ENCODE results near the gene OR4N2. TPM values are rescaled to one million over a fixed set of nuclear protein-coding genes. Genes with fewer than 3 reads are reported as not detected.

OR4N2 gene
- total RNA-seq, 2 donors from 2014 or later = not detected

DNA sequence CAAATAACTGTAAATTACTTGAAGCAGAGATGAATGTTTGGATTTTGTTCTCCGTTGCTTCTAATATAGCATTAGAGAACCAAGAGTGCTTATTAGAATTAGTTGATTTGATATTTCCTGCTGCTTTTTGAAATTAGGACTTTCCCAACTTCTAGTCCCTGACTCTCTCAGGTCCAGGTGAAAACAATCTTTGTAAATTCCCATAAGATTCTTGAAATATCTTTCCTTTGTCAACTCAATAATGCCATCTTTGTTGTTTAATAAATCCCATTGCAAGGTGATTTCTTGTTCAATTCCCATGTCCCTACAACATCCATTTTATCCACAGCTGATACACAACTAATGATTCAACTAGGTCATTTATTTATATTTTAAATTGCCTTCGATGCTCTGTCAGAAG is 71.3 kb downstream of the OR4N2 start, which contains the start of gene OR4K2:
OR4K2 (plus strand) TSS at position 301 of the 400 bp plus-strand sequence. CDS start 1,126 bp downstream, outside the sequence.
- H3K4me1 Mint-ChIP-seq = peaks cover 4% of the 10 kb centered on the region
- no peak for DNase-seq
- no peaks in the 10 kb centered on the region for H3K9me3 ChIP-seq (ENCODE audit: control insufficient read depth, low read length, poor library complexity, severe bottlenecking)
- H3K36me3 Mint-ChIP-seq (ENCODE audit: low read depth) = no peaks in the 10 kb centered on the region
- no peak within 1 kb of the TSS for H3K4me3 Mint-ChIP-seq
- no peaks in the 10 kb centered on the region for H3K27me3 Mint-ChIP-seq
- H3K27ac Mint-ChIP-seq = no peak within 1 kb of the TSS
- ATAC-seq = no peak

DNA sequence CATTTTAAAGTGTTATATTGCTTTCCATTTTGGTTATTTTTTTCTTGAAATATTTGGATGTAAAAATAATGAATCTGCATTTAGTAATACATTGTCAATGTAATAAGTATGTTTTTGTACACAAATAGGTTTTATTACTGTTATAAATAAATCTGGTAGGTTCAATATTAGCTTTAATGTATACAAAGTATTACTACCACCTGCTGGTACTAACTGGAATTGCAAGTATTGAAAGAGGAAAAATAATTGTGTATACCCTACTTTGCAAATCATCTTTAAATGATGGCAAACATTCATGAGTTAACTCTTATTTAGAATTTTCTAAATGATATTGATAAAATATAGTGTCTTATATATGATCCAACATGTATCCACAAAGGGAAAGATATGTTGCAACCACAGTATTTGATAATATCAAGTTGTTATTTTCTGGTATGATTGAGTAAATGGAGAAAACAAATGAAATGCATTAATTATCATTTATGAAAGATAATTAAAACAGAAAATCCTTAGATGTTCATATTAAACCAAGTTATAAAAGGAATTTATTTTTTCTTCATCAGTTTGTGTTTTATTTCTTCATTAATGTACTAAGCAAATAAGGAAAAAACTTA is 74.6 kb downstream of the OR4N2 start:
- Mint-ChIP-seq H3K27ac (no peak overlapping the region), H3K27me3 (no peaks in the 10 kb centered on the region), H3K4me1 (peaks cover 6% of the 10 kb centered on the region), H3K36me3 (ENCODE audit: low read depth) (no peaks in the 10 kb centered on the region), H3K4me3 (no peak overlapping the region)
- DNase-seq = no peak
- no peaks in the 10 kb centered on the region for H3K9me3 ChIP-seq (ENCODE audit: control insufficient read depth, low read length, poor library complexity, severe bottlenecking)
- ATAC-seq = no peak

Other genes with a start within 250 kb of the OR4N2 start
- not detected for gene OR11H2, start 89.9 kb upstream of the OR4N2 start, total RNA-seq
- gene OR4Q3, start 60.2 kb upstream of the OR4N2 start, total RNA-seq = not detected
- gene OR4M1, start 30.3 kb upstream of the OR4N2 start, total RNA-seq = not detected
- gene OR4K2, start 71.4 kb downstream of the OR4N2 start, total RNA-seq = not detected
- gene OR4K5, start 116.8 kb downstream of the OR4N2 start, total RNA-seq = not detected
- gene OR4K1, start 127.1 kb downstream of the OR4N2 start, total RNA-seq = not detected
- gene OR4K15, start 171.8 kb downstream of the OR4N2 start, total RNA-seq = not detected
- not detected for gene OR4Q2, start 198.4 kb downstream of the OR4N2 start, total RNA-seq
- gene OR4K14, start 215.5 kb downstream of the OR4N2 start, total RNA-seq = not detected
- not detected for gene OR4K13, start 232.3 kb downstream of the OR4N2 start, total RNA-seq